Activated B cell treated with CpG ODN at 0.5 μM for 24 hours (primary cell): ENCODE results near the gene TBL3. TPM values are rescaled to one million over a fixed set of nuclear protein-coding genes. Genes with fewer than 3 reads are reported as not detected.
A peak's percentile ranks its signal among the peaks of the same experiment; 100 is the strongest.

Experiments
- ATAC-seq: fragments of 200-7000 bp; cut with Tn5 transposase; one replicate; pipeline ENCODE4 v1.10.0; 2021; ENCODE audit warnings: low read depth, mild to moderate bottlenecking, moderate library complexity
- CTCF ChIA-PET: fragments of 350-600 bp; sonication (Branson Sonifier 250); formaldehyde crosslinking; loops from one replicate; lab custom pipeline; 2021; ENCODE audit warnings: antibody characterized with exemption; lab: Charles Lee
- POLR2A ChIA-PET: fragments of 350-600 bp; sonication (Branson Sonifier 250); formaldehyde crosslinking; loops from one replicate; lab custom pipeline; 2021; ENCODE audit warnings: antibody characterized with exemption; lab: Charles Lee
- DNase-seq: peaks from one replicate; pipeline ENCODE4 v3.0.0; 2022
- H3K27ac Mint-ChIP-seq: one replicate; pipeline ENCODE4 v1.8.0; 2020; ENCODE audit warnings: mixed read lengths
- H3K27me3 Mint-ChIP-seq: one replicate; pipeline ENCODE4 v1.8.0; 2021; ENCODE audit warnings: mixed read lengths
- H3K36me3 Mint-ChIP-seq: one replicate; pipeline ENCODE4 v1.8.0; 2021; ENCODE audit warnings: low read depth, mixed read lengths
- H3K4me1 Mint-ChIP-seq: one replicate; pipeline ENCODE4 v1.8.0; 2021; ENCODE audit warnings: mixed read lengths
- H3K4me3 Mint-ChIP-seq: one replicate; pipeline ENCODE4 v1.8.0; 2020; ENCODE audit warnings: mild to moderate bottlenecking, mixed read lengths
- H3K9me3 Mint-ChIP-seq: one replicate; pipeline ENCODE4 v1.8.0; 2020; ENCODE audit warnings: mixed read lengths
- intact Hi-C: fragments of 100-400 bp; cut with micrococcal nuclease; formaldehyde crosslinking; loops from one replicate; pipeline ENCODE4 v1.15.1; 2024
- total RNA-seq: library from RNA; stranded (reverse); gene quantifications from 2 replicates; pipeline ENCODE4 v1.2.3, GENCODE V29; 2022
- TF ChIP-seq, protein P1 (sequence below): fragments of 200-600 bp; IDR thresholded peaks from one replicate; pipeline ENCODE4 v1.8.0; 2022; ENCODE audit warnings: antibody characterized with exemption, mild to moderate bottlenecking

TBL3 gene
- total RNA-seq, 1 donor from 2014 or later: 44.2 TPM

DNA sequence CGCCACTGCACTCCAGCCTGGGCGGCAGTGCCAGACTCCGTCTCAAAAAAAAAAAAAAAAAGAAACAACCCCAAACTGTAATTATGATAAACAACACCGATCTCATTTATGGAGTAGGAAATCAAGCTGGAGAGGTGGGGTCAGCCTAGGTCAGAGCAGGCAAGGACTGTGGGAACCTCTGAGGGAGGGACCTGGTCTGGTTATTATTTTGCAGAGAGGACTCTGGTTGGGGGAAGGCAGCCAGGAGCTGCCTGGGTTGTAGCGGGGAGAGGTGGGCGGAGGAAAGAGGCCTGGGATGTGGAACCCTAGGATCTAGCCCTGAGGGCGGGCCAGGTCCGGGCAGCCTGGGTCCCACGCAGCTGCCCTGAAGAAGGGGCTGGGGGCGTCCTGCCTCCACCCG lies 42.7 kb upstream of the TBL3 start:
- Mint-ChIP-seq H3K4me1 (peaks cover 2% of the 10 kb centered on the region), H3K4me3 (peak overlapping the region; percentile 78), H3K36me3 (no peaks in the 10 kb centered on the region), H3K9me3 (no peaks in the 10 kb centered on the region), H3K27ac (no peak overlapping the region), H3K27me3 (peaks cover 11% of the 10 kb centered on the region)
- POLR2A ChIA-PET: interaction anchor here (0.7 to 1.0 kb wide), 4 partner anchors 35 to 937 kb away, joined by 4 to 7 read pairs (median 5); partner anchors contain the start of gene RPS2
- TF ChIP-seq, protein P1, sequence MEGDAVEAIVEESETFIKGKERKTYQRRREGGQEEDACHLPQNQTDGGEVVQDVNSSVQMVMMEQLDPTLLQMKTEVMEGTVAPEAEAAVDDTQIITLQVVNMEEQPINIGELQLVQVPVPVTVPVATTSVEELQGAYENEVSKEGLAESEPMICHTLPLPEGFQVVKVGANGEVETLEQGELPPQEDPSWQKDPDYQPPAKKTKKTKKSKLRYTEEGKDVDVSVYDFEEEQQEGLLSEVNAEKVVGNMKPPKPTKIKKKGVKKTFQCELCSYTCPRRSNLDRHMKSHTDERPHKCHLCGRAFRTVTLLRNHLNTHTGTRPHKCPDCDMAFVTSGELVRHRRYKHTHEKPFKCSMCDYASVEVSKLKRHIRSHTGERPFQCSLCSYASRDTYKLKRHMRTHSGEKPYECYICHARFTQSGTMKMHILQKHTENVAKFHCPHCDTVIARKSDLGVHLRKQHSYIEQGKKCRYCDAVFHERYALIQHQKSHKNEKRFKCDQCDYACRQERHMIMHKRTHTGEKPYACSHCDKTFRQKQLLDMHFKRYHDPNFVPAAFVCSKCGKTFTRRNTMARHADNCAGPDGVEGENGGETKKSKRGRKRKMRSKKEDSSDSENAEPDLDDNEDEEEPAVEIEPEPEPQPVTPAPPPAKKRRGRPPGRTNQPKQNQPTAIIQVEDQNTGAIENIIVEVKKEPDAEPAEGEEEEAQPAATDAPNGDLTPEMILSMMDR: no peak
- ATAC-seq: peak; percentile 13
- intact Hi-C loops: loop anchor here (1.0 to 2.0 kb wide), 3 partner anchors 14 to 156 kb away; partner anchors contain the start of genes EME2, MRPS34 and MSRB1
- CTCF ChIA-PET: no interaction called here
- DNase-seq: no peak

DNA sequence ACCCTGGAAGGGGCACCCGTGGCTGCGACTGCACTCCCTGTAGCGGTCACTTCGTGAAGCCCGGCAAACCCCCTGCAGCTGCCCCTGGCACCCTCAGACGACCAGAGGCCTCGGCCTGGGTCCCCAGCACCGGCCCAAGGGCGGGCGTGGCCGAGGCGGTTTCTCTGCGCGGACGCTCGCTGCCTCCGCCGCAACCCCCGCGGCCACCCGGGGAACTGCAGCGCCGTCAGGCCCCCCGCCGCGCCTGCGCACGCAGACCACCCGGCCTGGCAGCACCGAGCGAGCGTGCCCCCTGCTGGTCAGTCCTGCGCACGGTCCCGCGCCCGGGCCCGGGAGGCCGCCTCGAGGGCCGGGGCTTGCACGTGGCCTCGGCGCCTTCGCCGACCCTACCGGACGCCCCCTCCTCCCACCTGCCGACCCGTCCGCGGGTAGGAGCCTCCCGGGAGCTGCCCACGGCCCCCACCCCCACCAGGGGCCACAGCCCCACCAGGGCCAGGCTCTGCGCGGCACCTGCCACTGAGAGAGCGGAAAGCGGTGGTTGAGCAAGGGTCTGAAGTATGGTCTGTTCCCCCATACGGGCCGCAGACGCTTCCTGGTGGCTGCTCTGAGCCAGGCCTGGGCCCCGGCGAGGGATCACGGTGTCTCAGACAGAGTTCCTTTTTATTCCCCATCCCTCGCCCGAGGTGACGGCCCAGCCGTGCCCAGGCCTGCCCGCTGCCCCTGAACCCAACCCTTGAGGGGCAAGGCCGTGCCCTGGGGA lies 42.1 kb upstream of the TBL3 start:
- H3K4me3 Mint-ChIP-seq: peak overlapping the region; percentile 64
- peak; percentile 97 for DNase-seq
- no peaks in the 10 kb centered on the region for H3K9me3 Mint-ChIP-seq
- peaks cover 6% of the 10 kb centered on the region for H3K27me3 Mint-ChIP-seq
- ATAC-seq: peak; percentile 98
- H3K4me1 Mint-ChIP-seq: peaks cover 2% of the 10 kb centered on the region
- CTCF ChIA-PET: no interaction called here
- TF ChIP-seq, protein P1: peak; percentile 92
- POLR2A ChIA-PET: interaction anchor here (0.7 to 1.0 kb wide), 3 partner anchors 35 to 319 kb away, joined by 4 to 7 read pairs (median 5); partner anchors contain the start of gene RPS2
- intact Hi-C loops: loop anchor here (1.0 to 2.0 kb wide), 3 partner anchors 13 to 157 kb away; partner anchors contain the start of genes EME2, MRPS34 and MSRB1
- no peak overlapping the region for H3K27ac Mint-ChIP-seq
- H3K36me3 Mint-ChIP-seq: no peaks in the 10 kb centered on the region

DNA sequence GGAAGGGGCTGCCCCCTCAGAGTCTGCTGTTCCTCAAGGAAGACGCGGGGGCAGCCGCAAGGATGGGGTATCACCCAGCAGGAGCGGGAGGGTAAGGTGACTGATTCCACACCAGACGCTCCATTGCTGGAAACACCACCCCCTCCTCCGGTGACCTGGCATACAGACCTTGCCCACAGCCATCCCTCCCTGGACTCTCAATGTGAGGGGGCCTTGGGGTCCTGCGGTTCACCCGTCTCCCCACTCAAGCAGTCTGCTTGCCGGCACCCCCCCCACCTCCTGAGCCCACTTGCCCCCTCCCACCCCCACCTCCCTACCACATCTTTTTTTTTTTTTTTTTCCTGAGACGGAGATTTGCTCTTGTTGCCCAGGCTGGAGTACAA lies 41.5 kb upstream of the TBL3 start:
- no peaks in the 10 kb centered on the region for H3K9me3 Mint-ChIP-seq
- no peak for ATAC-seq
- intact Hi-C loops: no loop called here

DNA sequence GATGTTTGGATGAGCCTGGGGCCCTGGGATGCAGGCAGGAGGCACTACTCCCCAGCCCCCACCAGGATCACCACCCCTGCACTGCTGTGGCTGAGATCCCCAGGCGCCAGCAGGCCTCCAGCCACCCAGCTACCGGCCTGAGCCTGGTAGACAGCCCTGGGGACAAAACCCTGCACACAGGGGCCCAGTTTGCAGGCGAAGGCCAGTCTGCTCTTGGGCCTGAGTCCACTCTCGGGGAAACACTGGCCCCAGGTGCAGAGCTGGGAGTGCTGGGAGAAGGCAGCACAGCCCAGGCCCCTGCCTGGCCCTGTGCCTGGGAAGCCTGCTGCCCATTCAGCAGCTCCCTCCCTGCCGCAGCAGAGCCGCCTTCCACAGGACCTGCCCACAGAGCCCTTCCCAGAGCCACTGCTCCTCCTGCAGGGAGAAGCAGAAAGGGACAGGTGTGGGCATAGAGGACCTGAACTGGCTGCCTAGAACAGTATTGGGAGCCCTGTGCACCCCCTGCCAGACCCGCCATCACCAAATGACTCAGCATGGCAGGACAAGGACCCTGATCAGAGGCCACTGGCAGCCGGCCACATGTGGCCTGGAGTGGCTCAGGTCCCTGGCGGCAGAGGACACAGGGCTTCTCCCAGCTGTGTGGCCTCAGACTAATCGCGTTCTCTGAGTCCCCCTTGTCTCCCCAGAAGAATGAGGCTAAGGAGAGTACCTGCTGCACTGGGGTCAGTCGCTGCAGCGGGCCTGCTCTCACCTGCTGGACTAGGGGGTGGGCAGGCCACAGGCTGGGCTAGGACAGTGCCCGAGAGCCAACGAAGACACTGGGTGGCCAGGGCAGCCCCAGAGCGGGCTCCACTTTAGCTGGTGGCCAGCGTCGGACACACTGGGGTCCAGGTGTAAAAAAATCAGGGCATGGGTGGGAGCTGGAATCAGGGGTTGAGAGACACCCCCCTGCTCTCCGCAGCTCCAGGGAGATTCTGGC lies 39.5 kb upstream of the TBL3 start:
- intact Hi-C loops: no loop called here

More for the DNA sequence above, 41.5 kb upstream of the TBL3 start:
- TF ChIP-seq, protein P1: no peak
- ChIA-PET CTCF (no interaction called here), POLR2A (no interaction called here)
- H3K27ac Mint-ChIP-seq: no peak overlapping the region
- no peaks in the 10 kb centered on the region for H3K36me3 Mint-ChIP-seq
- no peak overlapping the region for H3K4me3 Mint-ChIP-seq
- peaks cover under 1% of the 10 kb centered on the region for H3K27me3 Mint-ChIP-seq
- DNase-seq: no peak
- peaks cover 2% of the 10 kb centered on the region for H3K4me1 Mint-ChIP-seq

More for the DNA sequence above, 39.5 kb upstream of the TBL3 start:
- no peak for DNase-seq
- ChIA-PET CTCF (no interaction called here), POLR2A (no interaction called here)
- Mint-ChIP-seq H3K4me3 (no peak overlapping the region), H3K27me3 (no peaks in the 10 kb centered on the region), H3K4me1 (peaks cover 2% of the 10 kb centered on the region), H3K36me3 (peaks cover 3% of the 10 kb centered on the region), H3K9me3 (no peaks in the 10 kb centered on the region), H3K27ac (no peak overlapping the region)
- TF ChIP-seq, protein P1: no peak
- ATAC-seq: no peak
